GM18858 (cell line): ENCODE data around the gene ADIRF.
"Not testable (repeated sequence)": the region's sequence is repeated elsewhere in the genome, so short reads cannot be mapped to it uniquely, and the experiment has no call there.

Source experiments
- ATAC-seq: cut with Tn5 transposase; IDR thresholded peaks from one replicate; pipeline ENCODE4 v1.9.1; 2021; ENCODE audit not compliant: unreplicated experiment

The ADIRF gene

GRCh38 chr10:87019504-87019903 is 51.2 kb downstream of the ADIRF start:
- not testable (repeated sequence) for ATAC-seq

DNA sequence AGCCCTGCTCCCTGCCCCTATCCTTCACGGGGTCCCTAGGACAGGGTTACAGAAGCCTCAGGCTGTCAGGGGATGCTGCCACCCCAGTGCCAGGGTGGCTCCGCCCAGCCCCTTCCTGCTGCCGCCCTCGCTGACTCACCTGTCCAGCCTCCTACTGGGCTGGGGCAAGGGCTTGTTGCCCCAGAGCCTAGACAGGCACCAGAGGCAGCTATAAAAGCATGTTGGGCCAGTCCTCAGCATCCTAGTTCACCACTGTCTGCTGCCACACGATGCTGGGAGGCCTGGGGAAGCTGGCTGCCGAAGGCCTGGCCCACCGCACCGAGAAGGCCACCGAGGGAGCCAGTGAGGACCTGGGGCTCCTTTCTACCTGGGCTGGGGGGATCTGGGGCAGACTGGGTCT is 51.8 kb downstream of the ADIRF start, which contains the start of gene FAM25A:
TSS of gene FAM25A (plus strand) at position 239 of the 400 bp plus-strand sequence. CDS start at position 270, 31 bp downstream.
- ATAC-seq, result not testable (repeated sequence)
